ENCODE results near the gene OLIG3. TPM values are rescaled to one million over a fixed set of nuclear protein-coding genes. Genes with fewer than 3 reads are reported as not detected.

Gene OLIG3
- total and polyA plus RNA-seq, 2 of the 8 experiments (the other 6 are each of a cell fraction or from before 2014, with no cell fraction given) = 0.60 to 1.3 TPM

- Histone ChIP-seq H3K79me2 (ENCODE audit: control insufficient read depth in 1 of 2, insufficient read depth in 2 of 2, low read length in 2 of 2) (no peaks in the 10 kb centered on the region), H4K20me1 (replicated peaks in 1 of 2; ENCODE audit: control insufficient read depth in 1 of 2, insufficient read depth in 2 of 2, low read length in 2 of 2) (no peaks in the 10 kb centered on the region), H2AFZ (ENCODE audit: low read length) (no peak overlapping the region), H3K9ac (replicated peaks in 1 of 4; ENCODE audit: extremely low read depth in 1 of 4, low read depth in 3 of 4, low read length in 3 of 4) (no peak overlapping the region), H4K8ac (ENCODE audit: extremely low read depth, insufficient read depth, low read length) (no peak overlapping the region), H3K9me3 (ENCODE audit: insufficient read depth in 2 of 2, low read depth in 1 of 2, low read length in 1 of 2) (no peaks in the 10 kb centered on the region), H2BK15ac (ENCODE audit: low read length) (no peak overlapping the region), H3K18ac (ENCODE audit: extremely low read depth, low read length) (no peak overlapping the region; the same call in 1 of the 2 replicates), H4K91ac (replicated peaks; ENCODE audit: insufficient read length, low read length) (no peak overlapping the region), H2BK20ac (ENCODE audit: low read length) (no peak overlapping the region), H3K4ac (replicated peaks; ENCODE audit: insufficient read length, low read depth, low read length) (no peak overlapping the region), H3K23me2 (ENCODE audit: low read depth, low read length) (no peaks in the 10 kb centered on the region), H3K79me1 (ENCODE audit: low read depth, low read length) (no peaks in the 10 kb centered on the region), H3K27ac (ENCODE audit: low read depth, low read length) (no peak overlapping the region), H2BK12ac (ENCODE audit: low read depth, low read length) (no peak overlapping the region), H2BK120ac (replicated peaks; ENCODE audit: low read depth, low read length) (no peak overlapping the region), H2BK5ac (ENCODE audit: low read depth, low read length) (no peak overlapping the region), H2AK5ac (ENCODE audit: low read depth, low read length) (no peak overlapping the region), H3K4me2 (ENCODE audit: insufficient read depth in 1 of 2, low read depth in 2 of 2, low read length in 2 of 2) (peak overlapping the region; percentile 30 to 47; a peak in 3 of 4 replicates), H4K5ac (ENCODE audit: insufficient read length, low read depth, low read length) (no peak overlapping the region), H3K23ac (ENCODE audit: insufficient read length) (no peak overlapping the region), H3K14ac (ENCODE audit: insufficient read length) (no peak overlapping the region), H3K36me3 (ENCODE audit: control insufficient read depth in 2 of 4, insufficient read depth in 4 of 4, low read length in 3 of 4) (no peaks in the 10 kb centered on the region), H3K27me3 (replicated peaks in 1 of 4; ENCODE audit: control insufficient read depth in 3 of 4, extremely low read depth in 1 of 4, insufficient read depth in 3 of 4, low read length in 3 of 4) (peaks cover 0 to under 1% (median 0%) of the 10 kb centered on the region in 4 experiments; a peak in 3 of 7 replicates), H3K4me3 (ENCODE audit: extremely low read depth in 1 of 4, insufficient read depth in 2 of 4, low read depth in 3 of 4, low read length in 4 of 4) (no peak overlapping the region), H3K4me1 (replicated peaks in 1 of 4; ENCODE audit: control insufficient read depth in 3 of 4, insufficient read depth in 4 of 4, low read length in 3 of 4) (peaks cover 4 to 18% (median 14%) of the 10 kb centered on the region in 4 experiments; a peak in 6 of 7 replicates), H3K56ac (replicated peaks; ENCODE audit: insufficient read length, low read depth, low read length) (no peak overlapping the region)
- 43% methylated on average over 9 of the region's 9 CpGs; no CpG with 5 or more reads in 1 of the 2 experiments for WGBS, 2 experiments (ENCODE audit: extremely low coverage in 1 of 2, insufficient coverage in 1 of 2, insufficient read length in 1 of 2, insufficient replicate concordance in 2 of 2, low coverage in 1 of 2, low lambda C conversion rate in 2 of 2, missing lambda C conversion rate in 1 of 2)
- DNase-seq (ENCODE audit: low read depth in 1 of 2, low spot score in 2 of 2) = no peak
- TF ChIP-seq CEBPB (IDR thresholded peaks at IDR 0.05; ENCODE audit: low read depth, low read length) (no peak), SAP30 (IDR thresholded peaks at IDR 0.05; ENCODE audit: insufficient read depth, insufficient replicate concordance, low read length) (no peak), TEAD4 (IDR thresholded peaks at IDR 0.05; ENCODE audit: low read depth, low read length) (no peak), SIX5 (IDR thresholded peaks at IDR 0.05; ENCODE audit: low read depth, low read length) (no peak), ZNF274 (IDR thresholded peaks at IDR 0.05; ENCODE audit: borderline replicate concordance, extremely low read depth, low read length) (no peak), CTBP2 (IDR thresholded peaks at IDR 0.05; ENCODE audit: borderline replicate concordance, insufficient read depth, insufficient read length, low read length) (no peak), HDAC2 (IDR thresholded peaks at IDR 0.05; ENCODE audit: borderline replicate concordance in 1 of 2, low read depth in 2 of 2, low read length in 2 of 2) (no peak), KDM5A (IDR thresholded peaks at IDR 0.05; ENCODE audit: low read length) (no peak), FOSL1 (IDR thresholded peaks at IDR 0.05; ENCODE audit: insufficient read depth, low read depth, low read length) (no peak)
- peak; percentile 50 for FAIRE-seq
- ChIA-PET POLR2A (ENCODE audit: partially characterized antibody) (no interaction called here), CTCF (ENCODE audit: partially characterized antibody) (interaction anchor here (1.0 to 3.5 kb wide), 4 partner anchors 17 to 82 kb away, joined by 3 to 15 read pairs (median 5); no protein-coding TSS in a partner anchor)
These were observed 25.5 kb upstream of the OLIG3 start for GRCh38 chr6:137519629-137520176.
